ENCODE measurements around the gene MYH6. TPM values are rescaled to one million over a fixed set of nuclear protein-coding genes. Genes with fewer than 3 reads are reported as not detected.

MYH6 gene
- total RNA-seq, 1 donor from 2014 or later: not detected

- Mint-ChIP-seq H3K4me3 (ENCODE audit: unreplicated experiment) (peak overlapping the region; percentile 88), H3K36me3 (ENCODE audit: unreplicated experiment) (peaks cover 10% of the 10 kb centered on the region), H3K27me3 (ENCODE audit: unreplicated experiment) (peaks cover 5% of the 10 kb centered on the region), H3K4me1 (ENCODE audit: unreplicated experiment) (peaks cover 33% of the 10 kb centered on the region), H3K9me3 (ENCODE audit: unreplicated experiment) (no peaks in the 10 kb centered on the region), H3K27ac (ENCODE audit: unreplicated experiment) (peak overlapping the region; percentile 97)
- no peak for DNase-seq (ENCODE audit: extremely low spot score, unreplicated experiment)
- no peak for TF ChIP-seq CTCF (IDR thresholded peaks at IDR 0.05)
Observed at GRCh38 chr14:23364164-23365035, 43.7 kb downstream of the MYH6 start.

- H3K27me3 Mint-ChIP-seq (ENCODE audit: unreplicated experiment): no peaks in the 10 kb centered on the region
- H3K9me3 Mint-ChIP-seq (ENCODE audit: unreplicated experiment): no peaks in the 10 kb centered on the region
- peaks cover 33% of the 10 kb centered on the region for H3K4me1 Mint-ChIP-seq (ENCODE audit: unreplicated experiment)
- H3K27ac Mint-ChIP-seq (ENCODE audit: unreplicated experiment): no peak overlapping the region
- TF ChIP-seq CTCF (IDR thresholded peaks at IDR 0.05): peak; percentile 26
- no peak overlapping the region for H3K4me3 Mint-ChIP-seq (ENCODE audit: unreplicated experiment)
- DNase-seq (ENCODE audit: extremely low spot score, unreplicated experiment): no peak
- H3K36me3 Mint-ChIP-seq (ENCODE audit: unreplicated experiment): peaks cover 10% of the 10 kb centered on the region
Observed at GRCh38 chr14:23362200-23362599, 45.9 kb downstream of the MYH6 start.

GRCh38 chr14:23361763-23362162 is 46.3 kb downstream of the MYH6 start:
- no peaks in the 10 kb centered on the region for H3K9me3 Mint-ChIP-seq (ENCODE audit: unreplicated experiment)
- no peak for TF ChIP-seq CTCF (IDR thresholded peaks at IDR 0.05)

GRCh38 chr14:23361320-23361719 is 46.8 kb downstream of the MYH6 start:
- Mint-ChIP-seq H3K27me3 (ENCODE audit: unreplicated experiment) (no peaks in the 10 kb centered on the region), H3K36me3 (ENCODE audit: unreplicated experiment) (peaks cover 14% of the 10 kb centered on the region), H3K4me3 (ENCODE audit: unreplicated experiment) (no peak overlapping the region), H3K27ac (ENCODE audit: unreplicated experiment) (peak overlapping the region; percentile 67), H3K4me1 (ENCODE audit: unreplicated experiment) (peaks cover 26% of the 10 kb centered on the region), H3K9me3 (ENCODE audit: unreplicated experiment) (no peaks in the 10 kb centered on the region)
- DNase-seq (ENCODE audit: extremely low spot score, unreplicated experiment): peak; percentile 3
- TF ChIP-seq CTCF (IDR thresholded peaks at IDR 0.05): no peak

More at GRCh38 chr14:23361763-23362162, 46.3 kb downstream of the MYH6 start:
- Mint-ChIP-seq H3K27ac (ENCODE audit: unreplicated experiment) (peak overlapping the region; percentile 67), H3K4me1 (ENCODE audit: unreplicated experiment) (peaks cover 29% of the 10 kb centered on the region), H3K36me3 (ENCODE audit: unreplicated experiment) (peaks cover 11% of the 10 kb centered on the region), H3K4me3 (ENCODE audit: unreplicated experiment) (no peak overlapping the region), H3K27me3 (ENCODE audit: unreplicated experiment) (no peaks in the 10 kb centered on the region)
- DNase-seq (ENCODE audit: extremely low spot score, unreplicated experiment): no peak

- peak; percentile 77 for DNase-seq (ENCODE audit: extremely low spot score, unreplicated experiment)
- Mint-ChIP-seq H3K4me1 (ENCODE audit: unreplicated experiment) (peaks cover 26% of the 10 kb centered on the region), H3K36me3 (ENCODE audit: unreplicated experiment) (peaks cover 18% of the 10 kb centered on the region), H3K27me3 (ENCODE audit: unreplicated experiment) (no peaks in the 10 kb centered on the region), H3K9me3 (ENCODE audit: unreplicated experiment) (no peaks in the 10 kb centered on the region), H3K4me3 (ENCODE audit: unreplicated experiment) (no peak overlapping the region), H3K27ac (ENCODE audit: unreplicated experiment) (no peak overlapping the region)
- TF ChIP-seq CTCF (IDR thresholded peaks at IDR 0.05): peak; percentile 13
Observed at GRCh38 chr14:23360496-23360895, 47.6 kb downstream of the MYH6 start.
